Astrocyte of the cerebellum (primary cell): Measurements from ENCODE around the gene ACAP1.

ENCODE experiments used
- DNase-seq: peaks from one replicate; pipeline ENCODE4 v3.0.0-alpha.2; 2011; ENCODE audit warnings: low read depth
- H3K4me3 ChIP-seq: 2 replicates; pipeline ENCODE4 v1.5.1; 2011; ENCODE audit warnings: mild to moderate bottlenecking, low read depth, low read length, moderate library complexity
- CTCF ChIP-seq: IDR thresholded peaks from 2 replicates; pipeline ENCODE4 v1.5.1; 2012; ENCODE audit warnings: low read length, low read depth, moderate library complexity, mild to moderate bottlenecking; ENCODE audit errors: missing control alignments
- in situ Hi-C: cut with HindIII; loops from 2 replicates; pipeline ENCODE4 v1.10.0; 2017; ENCODE audit warnings: low sequenced_read_pairs

ACAP1 gene

DNA sequence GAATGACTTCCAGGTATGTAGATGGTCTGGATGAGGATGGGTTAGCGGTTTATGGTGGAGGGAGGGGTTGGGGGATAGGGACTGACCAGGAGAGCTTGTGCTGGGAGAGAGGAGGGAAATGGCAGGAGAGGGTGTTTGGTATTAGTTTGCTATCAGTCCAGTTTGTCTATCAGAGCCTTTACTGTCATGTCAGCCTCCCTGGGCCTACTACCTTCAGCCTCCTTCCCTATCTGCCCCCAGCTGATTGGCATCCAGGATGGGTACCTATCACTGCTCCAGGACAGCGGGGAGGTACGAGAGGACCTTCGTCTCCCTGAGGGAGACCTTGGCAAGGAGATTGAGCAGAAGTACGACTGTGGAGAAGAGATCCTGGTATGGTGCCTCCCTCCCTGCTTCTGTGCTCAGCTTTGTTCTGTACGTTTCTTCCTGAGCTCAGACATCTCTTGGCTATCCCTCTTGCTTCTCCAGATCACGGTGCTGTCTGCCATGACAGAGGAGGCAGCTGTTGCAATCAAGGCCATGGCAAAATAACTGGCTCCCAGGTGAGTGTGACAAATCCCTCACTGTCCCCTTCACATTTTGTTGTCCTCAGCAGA is 25.1 kb upstream of the ACAP1 start:
- no peak for TF ChIP-seq CTCF
- DNase-seq: no peak

GRCh38 chr17:7312432-7313087 is 23.8 kb upstream of the ACAP1 start:
- no peak for TF ChIP-seq CTCF
- no peak for DNase-seq
- in situ Hi-C loops: no loop called here
- H3K4me3 ChIP-seq: no peak overlapping the region

More for the DNA sequence above, 25.1 kb upstream of the ACAP1 start:
- in situ Hi-C loops: no loop called here
- H3K4me3 ChIP-seq: no peak overlapping the region

GRCh38 chr17:7313088-7313889 is 23.0 kb upstream of the ACAP1 start:
- peak; percentile 9 for TF ChIP-seq CTCF
- DNase-seq: no peak
- H3K4me3 ChIP-seq: no peak overlapping the region
- in situ Hi-C loops: no loop called here

GRCh38 chr17:7313890-7314718 is 22.2 kb upstream of the ACAP1 start:
- H3K4me3 ChIP-seq: peak overlapping the region; percentile 87
- in situ Hi-C loops: no loop called here
- TF ChIP-seq CTCF: no peak
- no peak for DNase-seq

DNA sequence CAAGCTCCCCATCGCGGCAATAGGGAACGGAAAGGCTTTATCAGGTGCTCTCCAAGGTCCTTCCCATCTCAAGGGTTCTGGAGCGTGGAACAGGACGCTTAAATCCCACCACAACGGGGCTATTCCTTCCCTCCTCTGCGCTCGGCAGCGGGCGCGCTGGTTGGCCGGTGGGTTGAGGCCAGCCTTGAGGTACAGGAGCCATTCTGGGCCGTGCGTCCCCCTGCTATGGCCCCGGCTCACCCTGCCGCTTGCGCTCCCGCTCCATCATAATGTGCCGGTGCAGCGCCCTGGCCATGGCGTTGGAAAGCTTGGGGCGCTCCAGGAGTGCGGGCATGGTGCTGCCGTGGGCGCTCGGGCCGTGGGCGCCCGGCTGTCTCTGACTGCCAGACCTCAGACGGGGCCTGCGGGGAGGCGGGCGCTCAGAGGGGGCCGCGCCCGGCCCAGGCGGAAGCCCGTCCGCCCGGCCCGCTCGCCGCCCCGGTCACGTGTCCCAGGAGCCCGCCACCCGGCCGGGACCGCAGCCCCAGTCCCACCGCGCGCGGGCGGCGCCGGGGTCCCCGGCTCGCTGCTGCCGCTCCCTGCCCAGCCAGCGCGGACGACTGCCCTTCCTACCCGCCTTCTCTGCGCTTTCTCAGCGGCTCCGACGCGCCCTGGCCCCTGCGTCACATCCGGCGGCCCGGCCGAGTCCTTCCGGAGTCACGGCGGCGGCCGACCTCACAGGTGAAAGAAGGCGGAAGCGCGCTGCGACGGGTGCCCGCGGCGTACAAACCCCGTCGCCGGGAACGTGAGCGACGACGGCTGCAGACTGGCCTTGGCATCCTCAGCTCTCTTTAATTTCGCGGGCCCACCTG is 21.4 kb upstream of the ACAP1 start, which contains the start of gene GPS2:
TSS of gene GPS2 (minus strand) at position 642 of the 851 bp plus-strand sequence. CDS start at position 334, 308 bp downstream.
- H3K4me3 ChIP-seq: peak within 1 kb of the TSS; percentile 87
- DNase-seq: no peak
- TF ChIP-seq CTCF: no peak
- in situ Hi-C loops: no loop called here
